HEK293 (cell line): Measurements from ENCODE around the gene FUOM.

Source experiments
- BCL11B ChIP-seq: fragments of 450-650 bp; formaldehyde crosslinking; IDR thresholded peaks from 2 replicates; pipeline ENCODE4 v1.5.1; 2016; ENCODE audit warnings: low read depth, missing biosample characterization, missing genetic modification characterization
- EGR2 ChIP-seq: fragments of 450-650 bp; formaldehyde crosslinking; IDR thresholded peaks from 2 replicates; pipeline ENCODE4 v1.5.1; 2016; ENCODE audit warnings: low read depth, missing biosample characterization, missing genetic modification characterization
- HOXC10 ChIP-seq: sonication (generic); formaldehyde crosslinking; IDR thresholded peaks from 2 replicates; pipeline ENCODE4 v1.8.1; 2023; ENCODE audit warnings: mild to moderate bottlenecking, missing genetic modification reagents
- MZF1 ChIP-seq: fragments of 450-650 bp; formaldehyde crosslinking; IDR thresholded peaks from 2 replicates; pipeline ENCODE4 v1.5.1; 2017; ENCODE audit warnings: missing biosample characterization, missing genetic modification characterization, borderline replicate concordance
- ZBTB20 ChIP-seq: fragments of 450-650 bp; formaldehyde crosslinking; IDR thresholded peaks from 2 replicates; pipeline ENCODE4 v1.5.1; 2016; ENCODE audit warnings: missing biosample characterization, missing genetic modification characterization
- ZFHX2 ChIP-seq: fragments of 450-650 bp; formaldehyde crosslinking; conservative IDR thresholded peaks from 2 replicates; pipeline ENCODE4 v1.5.1; 2016; ENCODE audit warnings: missing biosample characterization, missing genetic modification characterization
- ZFP41 ChIP-seq: fragments of 450-650 bp; formaldehyde crosslinking; IDR thresholded peaks from 2 replicates; pipeline ENCODE4 v1.5.1; 2016; ENCODE audit warnings: missing biosample characterization, missing genetic modification characterization, borderline replicate concordance
- ZNF132 ChIP-seq: fragments of 450-650 bp; formaldehyde crosslinking; IDR thresholded peaks from 2 replicates; pipeline ENCODE4 v1.5.1; 2017; ENCODE audit warnings: missing biosample characterization, missing genetic modification characterization, borderline replicate concordance
- ZNF157 ChIP-seq: fragments of 450-650 bp; formaldehyde crosslinking; IDR thresholded peaks from 2 replicates; pipeline ENCODE4 v1.5.1; 2016; ENCODE audit warnings: missing biosample characterization, missing genetic modification characterization
- ZNF211 ChIP-seq: fragments of 450-650 bp; formaldehyde crosslinking; IDR thresholded peaks from 2 replicates; pipeline ENCODE4 v1.5.1; 2016; ENCODE audit warnings: low read depth, missing biosample characterization, missing genetic modification characterization
- ZNF221 ChIP-seq: fragments of 450-650 bp; formaldehyde crosslinking; IDR thresholded peaks from 2 replicates; pipeline ENCODE4 v1.5.1; 2017; ENCODE audit warnings: missing biosample characterization, missing genetic modification characterization, borderline replicate concordance
- ZNF350 ChIP-seq: fragments of 450-650 bp; formaldehyde crosslinking; IDR thresholded peaks from 2 replicates; pipeline ENCODE4 v1.5.0; 2017; ENCODE audit warnings: missing biosample characterization, mild to moderate bottlenecking, missing genetic modification characterization
- ZNF354C ChIP-seq: fragments of 450-650 bp; formaldehyde crosslinking; IDR thresholded peaks from 2 replicates; pipeline ENCODE4 v1.5.1; 2016; ENCODE audit warnings: missing biosample characterization, missing genetic modification characterization, low read depth, borderline replicate concordance
- ZNF560 ChIP-seq: fragments of 450-650 bp; formaldehyde crosslinking; IDR thresholded peaks from 2 replicates; pipeline ENCODE4 v1.5.1; 2017; ENCODE audit warnings: missing biosample characterization, missing genetic modification characterization, borderline replicate concordance
- ZNF561 ChIP-seq: fragments of 450-650 bp; IDR thresholded peaks from 2 replicates; pipeline ENCODE4 v1.5.1; 2018; ENCODE audit warnings: missing biosample characterization, missing genetic modification characterization, borderline replicate concordance
- TF ChIP-seq, protein P1 (sequence below): fragments of 450-650 bp; formaldehyde crosslinking; IDR thresholded peaks from 2 replicates; pipeline ENCODE4 v1.5.1; 2016; ENCODE audit warnings: missing biosample characterization, missing genetic modification characterization
- TF ChIP-seq, protein P2 (sequence below): IDR thresholded peaks from 2 replicates; pipeline ENCODE4 v1.6.1; 2011; ENCODE audit warnings: mild to moderate bottlenecking, low read depth, low read length, borderline replicate concordance
- TF ChIP-seq, protein P3 (sequence below): fragments of 450-650 bp; formaldehyde crosslinking; IDR thresholded peaks from 2 replicates; pipeline ENCODE4 v1.5.1; 2016; ENCODE audit warnings: missing biosample characterization, missing genetic modification characterization
- TF ChIP-seq, protein P4 (sequence below): sonication (generic); formaldehyde crosslinking; IDR thresholded peaks from 2 replicates; pipeline ENCODE4 v1.8.1; 2022; ENCODE audit warnings: mild to moderate bottlenecking, moderate library complexity, missing genetic modification reagents
- TF ChIP-seq, protein P5 (sequence below): fragments of 450-650 bp; formaldehyde crosslinking; IDR thresholded peaks from 2 replicates; pipeline ENCODE4 v1.5.1; 2016; ENCODE audit warnings: missing biosample characterization, missing genetic modification characterization
- TF ChIP-seq, protein P6 (sequence below): fragments of 450-650 bp; formaldehyde crosslinking; IDR thresholded peaks from 2 replicates; pipeline ENCODE4 v1.5.1; 2016; ENCODE audit warnings: missing biosample characterization, missing genetic modification characterization
- TF ChIP-seq, protein P7 (sequence below): fragments of 450-650 bp; formaldehyde crosslinking; conservative IDR thresholded peaks from 2 replicates; pipeline ENCODE4 v1.5.1; 2016; ENCODE audit warnings: low read depth, missing biosample characterization, missing genetic modification characterization

FUOM gene

DNA sequence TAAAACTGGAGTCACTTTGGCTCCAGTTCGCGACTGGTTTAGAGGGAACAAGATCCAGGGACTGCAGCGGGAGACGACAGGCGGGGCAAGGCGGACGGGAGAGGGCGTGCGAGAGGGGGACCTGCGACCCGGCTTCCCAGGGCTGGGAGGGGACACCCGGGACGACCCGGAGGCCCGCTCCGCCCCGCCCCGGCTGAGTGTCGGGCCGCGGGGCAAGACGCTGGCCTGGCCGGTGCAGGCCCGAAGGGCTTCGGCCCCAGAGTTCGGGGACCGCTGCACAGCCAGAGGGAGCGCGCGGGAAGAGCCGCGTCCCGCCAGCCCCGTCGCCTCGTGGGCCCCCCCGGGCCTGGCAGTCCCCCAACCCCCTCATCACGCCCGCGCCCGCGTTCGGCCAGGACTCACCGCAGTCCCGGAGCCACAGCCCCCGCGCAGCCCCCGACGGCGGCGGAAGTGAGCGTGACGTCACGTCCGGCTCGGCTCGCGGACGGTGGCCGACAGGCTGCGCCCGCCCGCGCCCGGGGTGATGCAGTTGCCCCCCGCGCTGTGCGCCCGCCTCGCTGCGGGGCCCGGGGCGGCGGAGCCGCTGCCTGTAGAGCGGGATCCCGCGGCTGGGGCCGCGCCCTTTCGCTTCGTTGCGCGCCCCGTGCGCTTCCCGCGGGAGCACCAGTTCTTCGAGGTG is 49.3 kb downstream of the FUOM start, which contains the start of the genes TUBGCP2 and ZNF511 (continued):
- TF ChIP-seq ZNF354C (tag by site-specific recombination): no peak
- no peak; the same call in 1 of the 2 replicates for TF ChIP-seq EGR2
- TF ChIP-seq ZBTB20: peak; percentile 22; the same call in 1 of the 2 replicates
- TF ChIP-seq HOXC10 (CRISPR knock-in tag): no peak
- no peak for TF ChIP-seq ZNF211
- no peak for TF ChIP-seq ZNF350 (tag by site-specific recombination)
- TF ChIP-seq, protein P1, sequence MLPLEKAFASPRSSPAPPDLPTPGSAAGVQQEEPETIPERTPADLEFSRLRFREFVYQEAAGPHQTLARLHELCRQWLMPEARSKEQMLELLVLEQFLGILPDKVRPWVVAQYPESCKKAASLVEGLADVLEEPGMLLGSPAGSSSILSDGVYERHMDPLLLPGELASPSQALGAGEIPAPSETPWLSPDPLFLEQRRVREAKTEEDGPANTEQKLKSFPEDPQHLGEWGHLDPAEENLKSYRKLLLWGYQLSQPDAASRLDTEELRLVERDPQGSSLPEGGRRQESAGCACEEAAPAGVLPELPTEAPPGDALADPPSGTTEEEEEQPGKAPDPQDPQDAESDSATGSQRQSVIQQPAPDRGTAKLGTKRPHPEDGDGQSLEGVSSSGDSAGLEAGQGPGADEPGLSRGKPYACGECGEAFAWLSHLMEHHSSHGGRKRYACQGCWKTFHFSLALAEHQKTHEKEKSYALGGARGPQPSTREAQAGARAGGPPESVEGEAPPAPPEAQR (tag by site-specific recombination): no peak
- TF ChIP-seq ZFP41 (tag by site-specific recombination): no peak
- TF ChIP-seq ZNF560: no peak
- TF ChIP-seq, protein P2, sequence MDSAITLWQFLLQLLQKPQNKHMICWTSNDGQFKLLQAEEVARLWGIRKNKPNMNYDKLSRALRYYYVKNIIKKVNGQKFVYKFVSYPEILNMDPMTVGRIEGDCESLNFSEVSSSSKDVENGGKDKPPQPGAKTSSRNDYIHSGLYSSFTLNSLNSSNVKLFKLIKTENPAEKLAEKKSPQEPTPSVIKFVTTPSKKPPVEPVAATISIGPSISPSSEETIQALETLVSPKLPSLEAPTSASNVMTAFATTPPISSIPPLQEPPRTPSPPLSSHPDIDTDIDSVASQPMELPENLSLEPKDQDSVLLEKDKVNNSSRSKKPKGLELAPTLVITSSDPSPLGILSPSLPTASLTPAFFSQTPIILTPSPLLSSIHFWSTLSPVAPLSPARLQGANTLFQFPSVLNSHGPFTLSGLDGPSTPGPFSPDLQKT: no peak; the same call in 1 of the 2 replicates
- peak; percentile 53; the same call in 1 of the 2 replicates for TF ChIP-seq ZFHX2 (tag by site-specific recombination)
- TF ChIP-seq ZNF157: no peak
- TF ChIP-seq, protein P3, sequence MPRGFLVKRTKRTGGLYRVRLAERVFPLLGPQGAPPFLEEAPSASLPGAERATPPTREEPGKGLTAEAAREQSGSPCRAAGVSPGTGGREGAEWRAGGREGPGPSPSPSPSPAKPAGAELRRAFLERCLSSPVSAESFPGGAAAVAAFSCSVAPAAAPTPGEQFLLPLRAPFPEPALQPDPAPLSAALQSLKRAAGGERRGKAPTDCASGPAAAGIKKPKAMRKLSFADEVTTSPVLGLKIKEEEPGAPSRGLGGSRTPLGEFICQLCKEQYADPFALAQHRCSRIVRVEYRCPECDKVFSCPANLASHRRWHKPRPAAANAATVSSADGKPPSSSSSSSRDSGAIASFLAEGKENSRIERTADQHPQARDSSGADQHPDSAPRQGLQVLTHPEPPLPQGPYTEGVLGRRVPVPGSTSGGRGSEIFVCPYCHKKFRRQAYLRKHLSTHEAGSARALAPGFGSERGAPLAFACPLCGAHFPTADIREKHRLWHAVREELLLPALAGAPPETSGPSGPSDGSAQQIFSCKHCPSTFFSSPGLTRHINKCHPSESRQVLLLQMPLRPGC (tag by site-specific recombination): no peak
- TF ChIP-seq, protein P4, sequence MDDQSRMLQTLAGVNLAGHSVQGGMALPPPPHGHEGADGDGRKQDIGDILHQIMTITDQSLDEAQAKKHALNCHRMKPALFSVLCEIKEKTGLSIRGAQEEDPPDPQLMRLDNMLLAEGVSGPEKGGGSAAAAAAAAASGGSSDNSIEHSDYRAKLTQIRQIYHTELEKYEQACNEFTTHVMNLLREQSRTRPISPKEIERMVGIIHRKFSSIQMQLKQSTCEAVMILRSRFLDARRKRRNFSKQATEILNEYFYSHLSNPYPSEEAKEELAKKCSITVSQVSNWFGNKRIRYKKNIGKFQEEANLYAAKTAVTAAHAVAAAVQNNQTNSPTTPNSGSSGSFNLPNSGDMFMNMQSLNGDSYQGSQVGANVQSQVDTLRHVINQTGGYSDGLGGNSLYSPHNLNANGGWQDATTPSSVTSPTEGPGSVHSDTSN (CRISPR knock-in tag): 0 out of 2 replicates have a peak, but pooled peaks have one; percentile 67
- TF ChIP-seq ZNF561 (tag by site-specific recombination): peak; percentile 99
- TF ChIP-seq, protein P5, sequence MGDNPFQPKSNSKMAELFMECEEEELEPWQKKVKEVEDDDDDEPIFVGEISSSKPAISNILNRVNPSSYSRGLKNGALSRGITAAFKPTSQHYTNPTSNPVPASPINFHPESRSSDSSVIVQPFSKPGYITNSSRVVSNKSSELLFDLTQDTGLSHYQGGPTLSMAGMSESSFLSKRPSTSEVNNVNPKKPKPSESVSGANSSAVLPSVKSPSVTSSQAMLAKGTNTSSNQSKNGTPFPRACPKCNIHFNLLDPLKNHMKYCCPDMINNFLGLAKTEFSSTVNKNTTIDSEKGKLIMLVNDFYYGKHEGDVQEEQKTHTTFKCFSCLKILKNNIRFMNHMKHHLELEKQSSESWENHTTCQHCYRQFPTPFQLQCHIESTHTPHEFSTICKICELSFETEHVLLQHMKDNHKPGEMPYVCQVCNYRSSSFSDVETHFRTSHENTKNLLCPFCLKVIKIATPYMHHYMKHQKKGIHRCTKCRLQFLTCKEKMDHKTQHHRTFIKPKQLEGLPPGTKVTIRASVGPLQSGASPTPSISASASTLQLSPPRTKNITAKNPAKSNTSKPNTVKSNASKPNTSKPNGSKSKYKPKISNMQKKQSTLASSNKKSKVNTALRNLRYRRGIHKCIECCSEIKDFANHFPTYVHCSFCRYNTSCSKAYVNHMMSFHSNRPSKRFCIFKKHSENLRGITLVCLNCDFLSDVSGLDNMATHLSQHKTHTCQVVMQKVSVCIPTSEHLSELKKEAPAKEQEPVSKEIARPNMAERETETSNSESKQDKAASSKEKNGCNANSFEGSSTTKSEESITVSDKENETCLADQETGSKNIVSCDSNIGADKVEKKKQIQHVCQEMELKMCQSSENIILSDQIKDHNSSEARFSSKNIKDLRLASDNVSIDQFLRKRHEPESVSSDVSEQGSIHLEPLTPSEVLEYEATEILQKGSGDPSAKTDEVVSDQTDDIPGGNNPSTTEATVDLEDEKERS (tag by site-specific recombination): no peak
- TF ChIP-seq, protein P6, sequence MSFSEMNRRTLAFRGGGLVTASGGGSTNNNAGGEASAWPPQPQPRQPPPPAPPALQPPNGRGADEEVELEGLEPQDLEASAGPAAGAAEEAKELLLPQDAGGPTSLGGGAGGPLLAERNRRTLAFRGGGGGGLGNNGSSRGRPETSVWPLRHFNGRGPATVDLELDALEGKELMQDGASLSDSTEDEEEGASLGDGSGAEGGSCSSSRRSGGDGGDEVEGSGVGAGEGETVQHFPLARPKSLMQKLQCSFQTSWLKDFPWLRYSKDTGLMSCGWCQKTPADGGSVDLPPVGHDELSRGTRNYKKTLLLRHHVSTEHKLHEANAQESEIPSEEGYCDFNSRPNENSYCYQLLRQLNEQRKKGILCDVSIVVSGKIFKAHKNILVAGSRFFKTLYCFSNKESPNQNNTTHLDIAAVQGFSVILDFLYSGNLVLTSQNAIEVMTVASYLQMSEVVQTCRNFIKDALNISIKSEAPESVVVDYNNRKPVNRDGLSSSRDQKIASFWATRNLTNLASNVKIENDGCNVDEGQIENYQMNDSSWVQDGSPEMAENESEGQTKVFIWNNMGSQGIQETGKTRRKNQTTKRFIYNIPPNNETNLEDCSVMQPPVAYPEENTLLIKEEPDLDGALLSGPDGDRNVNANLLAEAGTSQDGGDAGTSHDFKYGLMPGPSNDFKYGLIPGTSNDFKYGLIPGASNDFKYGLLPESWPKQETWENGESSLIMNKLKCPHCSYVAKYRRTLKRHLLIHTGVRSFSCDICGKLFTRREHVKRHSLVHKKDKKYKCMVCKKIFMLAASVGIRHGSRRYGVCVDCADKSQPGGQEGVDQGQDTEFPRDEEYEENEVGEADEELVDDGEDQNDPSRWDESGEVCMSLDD: no peak
- TF ChIP-seq, protein P7, sequence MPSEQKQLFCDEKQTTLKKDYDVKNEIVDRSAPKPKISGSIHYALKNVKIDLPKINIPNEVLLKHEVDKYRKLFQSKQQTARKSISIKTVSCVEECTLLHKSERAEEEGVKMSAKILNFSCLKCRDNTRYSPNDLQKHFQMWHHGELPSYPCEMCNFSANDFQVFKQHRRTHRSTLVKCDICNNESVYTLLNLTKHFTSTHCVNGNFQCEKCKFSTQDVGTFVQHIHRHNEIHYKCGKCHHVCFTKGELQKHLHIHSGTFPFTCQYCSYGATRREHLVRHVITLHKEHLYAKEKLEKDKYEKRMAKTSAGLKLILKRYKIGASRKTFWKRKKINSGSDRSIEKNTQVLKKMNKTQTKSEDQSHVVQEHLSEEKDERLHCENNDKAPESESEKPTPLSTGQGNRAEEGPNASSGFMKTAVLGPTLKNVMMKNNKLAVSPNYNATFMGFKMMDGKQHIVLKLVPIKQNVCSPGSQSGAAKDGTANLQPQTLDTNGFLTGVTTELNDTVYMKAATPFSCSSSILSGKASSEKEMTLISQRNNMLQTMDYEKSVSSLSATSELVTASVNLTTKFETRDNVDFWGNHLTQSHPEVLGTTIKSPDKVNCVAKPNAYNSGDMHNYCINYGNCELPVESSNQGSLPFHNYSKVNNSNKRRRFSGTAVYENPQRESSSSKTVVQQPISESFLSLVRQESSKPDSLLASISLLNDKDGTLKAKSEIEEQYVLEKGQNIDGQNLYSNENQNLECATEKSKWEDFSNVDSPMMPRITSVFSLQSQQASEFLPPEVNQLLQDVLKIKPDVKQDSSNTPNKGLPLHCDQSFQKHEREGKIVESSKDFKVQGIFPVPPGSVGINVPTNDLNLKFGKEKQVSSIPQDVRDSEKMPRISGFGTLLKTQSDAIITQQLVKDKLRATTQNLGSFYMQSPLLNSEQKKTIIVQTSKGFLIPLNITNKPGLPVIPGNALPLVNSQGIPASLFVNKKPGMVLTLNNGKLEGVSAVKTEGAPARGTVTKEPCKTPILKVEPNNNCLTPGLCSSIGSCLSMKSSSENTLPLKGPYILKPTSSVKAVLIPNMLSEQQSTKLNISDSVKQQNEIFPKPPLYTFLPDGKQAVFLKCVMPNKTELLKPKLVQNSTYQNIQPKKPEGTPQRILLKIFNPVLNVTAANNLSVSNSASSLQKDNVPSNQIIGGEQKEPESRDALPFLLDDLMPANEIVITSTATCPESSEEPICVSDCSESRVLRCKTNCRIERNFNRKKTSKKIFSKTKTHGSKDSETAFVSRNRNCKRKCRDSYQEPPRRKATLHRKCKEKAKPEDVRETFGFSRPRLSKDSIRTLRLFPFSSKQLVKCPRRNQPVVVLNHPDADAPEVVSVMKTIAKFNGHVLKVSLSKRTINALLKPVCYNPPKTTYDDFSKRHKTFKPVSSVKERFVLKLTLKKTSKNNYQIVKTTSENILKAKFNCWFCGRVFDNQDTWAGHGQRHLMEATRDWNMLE: no peak
- TF ChIP-seq ZNF132 (tag by site-specific recombination): no peak
- no peak for TF ChIP-seq MZF1 (tag by site-specific recombination)
- no peak for TF ChIP-seq BCL11B (tag by site-specific recombination)
- TF ChIP-seq ZNF221 (tag by site-specific recombination): no peak
